HG03045 (cell line): ENCODE results near the gene SIRPB2.
A peak's percentile ranks its signal among the peaks of the same experiment; 100 is the strongest.

Experiments used
- ATAC-seq: cut with Tn5 transposase; IDR thresholded peaks from one replicate; pipeline ENCODE4 v1.9.1; 2021; ENCODE audit warnings: mild to moderate bottlenecking, moderate library complexity; ENCODE audit not compliant: unreplicated experiment

Gene SIRPB2

DNA sequence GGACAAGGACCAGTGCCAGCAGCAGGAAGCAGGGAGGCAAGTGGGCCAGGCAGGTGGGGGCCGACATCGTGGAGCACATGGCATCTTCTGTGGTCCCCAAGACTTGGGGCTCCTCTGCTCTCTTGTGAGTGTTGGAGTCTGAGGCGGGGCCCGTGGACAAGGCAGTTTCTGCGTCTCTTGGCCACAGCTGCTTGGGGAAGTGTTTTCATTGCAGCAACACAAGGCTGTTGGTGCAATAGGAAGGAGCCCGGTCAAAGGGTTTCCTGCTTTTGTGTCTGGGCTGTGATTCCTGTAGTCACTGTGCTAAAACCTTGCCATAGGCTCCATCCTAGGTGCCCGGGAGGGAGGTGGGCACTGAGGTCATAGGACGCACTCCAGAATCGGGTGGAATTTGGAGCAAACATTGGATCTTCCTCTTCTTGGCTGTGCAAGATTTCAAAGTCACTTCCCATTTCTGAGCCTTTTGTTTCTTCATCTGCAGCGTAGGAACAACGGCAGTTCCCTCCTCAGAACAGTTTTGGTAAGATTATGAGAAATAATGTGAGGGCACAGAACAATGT lies at the start of gene SIRPB2:
TSS of gene SIRPB2 (minus strand) at position 140 of the 560 bp plus-strand sequence. CDS start at position 79, 61 bp downstream.
- ATAC-seq, result no peak

DNA sequence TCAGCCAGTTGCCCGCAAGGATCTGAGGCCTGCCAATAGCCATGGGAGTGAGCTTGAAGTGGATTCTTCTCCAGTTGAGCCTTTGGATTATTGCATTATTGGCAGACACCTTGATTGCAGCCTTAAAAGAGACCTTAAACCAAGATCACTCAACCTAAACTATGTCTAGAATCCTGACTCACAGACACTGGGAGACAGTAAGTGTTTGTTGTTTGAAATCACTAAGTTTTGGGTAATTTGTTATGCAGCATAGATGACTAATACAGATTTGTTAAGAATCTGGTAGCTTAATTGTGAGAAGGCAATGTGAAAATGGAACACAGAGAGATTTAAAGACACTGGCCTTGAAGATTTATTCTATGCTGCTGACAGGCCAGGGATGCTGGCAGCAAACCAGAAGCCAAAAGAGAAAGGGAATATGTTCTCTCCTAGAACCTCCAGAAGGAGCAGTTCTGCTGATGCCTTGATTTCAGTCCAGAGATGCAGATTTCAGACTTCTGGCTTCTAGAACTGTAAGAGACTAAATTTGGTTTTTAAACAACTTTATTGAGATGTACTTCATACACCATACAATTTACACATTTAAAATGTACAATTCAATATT lies 48.7 kb upstream of the SIRPB2 start:
- ATAC-seq, result no peak

GRCh38 chr20:1538655-1539054 lies 47.4 kb upstream of the SIRPB2 start:
- ATAC-seq, result no peak

DNA sequence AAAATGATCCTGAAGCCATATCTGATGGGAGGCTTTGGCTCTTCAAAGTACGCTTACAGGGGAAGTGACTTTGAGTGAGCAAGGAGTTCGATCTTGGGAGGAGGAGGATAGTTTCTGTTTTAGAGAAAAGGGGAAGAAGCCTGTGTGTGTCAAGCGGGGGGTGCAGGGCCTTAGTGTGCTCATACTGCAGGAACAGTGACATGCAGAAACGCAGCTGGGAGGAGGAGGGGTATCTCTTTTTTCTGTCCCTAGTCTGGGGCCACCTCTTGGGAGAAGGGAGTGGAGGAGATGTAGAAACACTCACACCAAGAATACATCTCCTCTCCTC lies 46.5 kb upstream of the SIRPB2 start:
- no peak for ATAC-seq

DNA sequence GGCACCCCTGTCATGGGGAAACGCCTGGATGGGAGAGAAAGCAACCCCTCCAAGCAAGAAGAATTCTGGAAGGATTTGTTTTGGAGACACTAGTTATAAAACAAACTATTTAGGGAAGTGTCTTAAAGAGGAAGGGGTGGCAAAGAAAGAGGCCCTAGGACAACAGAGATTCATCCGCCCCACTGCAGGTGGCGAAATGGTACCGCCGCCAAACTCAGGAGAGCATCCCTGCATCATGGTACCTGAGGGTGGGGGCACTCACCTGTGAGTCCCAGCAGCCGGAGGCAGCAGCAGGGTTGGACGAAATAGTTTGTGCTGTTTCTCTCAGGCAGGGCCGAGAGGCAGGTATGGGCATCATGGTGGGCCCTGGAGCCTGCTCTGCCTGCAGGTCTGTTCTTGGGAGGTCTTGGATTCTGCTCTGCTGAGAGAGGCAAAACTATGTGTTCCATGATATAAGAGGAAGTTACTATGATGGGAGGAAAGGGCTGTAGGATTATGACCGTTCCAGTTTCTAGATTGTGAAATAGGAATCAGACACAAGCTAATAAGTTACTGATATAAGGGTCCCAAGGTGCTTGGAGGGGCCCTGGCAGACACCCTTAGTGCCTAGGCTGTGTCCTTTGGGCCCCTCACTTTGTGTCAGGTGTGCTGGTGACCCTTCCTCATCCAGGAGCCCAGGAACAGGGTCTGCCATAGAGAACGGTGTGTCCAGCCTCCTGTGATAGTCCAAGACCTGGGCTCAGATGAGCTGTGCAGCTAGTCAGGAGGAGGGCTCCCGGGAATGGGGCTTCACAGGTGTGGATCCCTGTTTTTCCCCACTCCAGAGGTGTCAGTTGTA lies 45.9 kb upstream of the SIRPB2 start:
- ATAC-seq, result no peak

DNA sequence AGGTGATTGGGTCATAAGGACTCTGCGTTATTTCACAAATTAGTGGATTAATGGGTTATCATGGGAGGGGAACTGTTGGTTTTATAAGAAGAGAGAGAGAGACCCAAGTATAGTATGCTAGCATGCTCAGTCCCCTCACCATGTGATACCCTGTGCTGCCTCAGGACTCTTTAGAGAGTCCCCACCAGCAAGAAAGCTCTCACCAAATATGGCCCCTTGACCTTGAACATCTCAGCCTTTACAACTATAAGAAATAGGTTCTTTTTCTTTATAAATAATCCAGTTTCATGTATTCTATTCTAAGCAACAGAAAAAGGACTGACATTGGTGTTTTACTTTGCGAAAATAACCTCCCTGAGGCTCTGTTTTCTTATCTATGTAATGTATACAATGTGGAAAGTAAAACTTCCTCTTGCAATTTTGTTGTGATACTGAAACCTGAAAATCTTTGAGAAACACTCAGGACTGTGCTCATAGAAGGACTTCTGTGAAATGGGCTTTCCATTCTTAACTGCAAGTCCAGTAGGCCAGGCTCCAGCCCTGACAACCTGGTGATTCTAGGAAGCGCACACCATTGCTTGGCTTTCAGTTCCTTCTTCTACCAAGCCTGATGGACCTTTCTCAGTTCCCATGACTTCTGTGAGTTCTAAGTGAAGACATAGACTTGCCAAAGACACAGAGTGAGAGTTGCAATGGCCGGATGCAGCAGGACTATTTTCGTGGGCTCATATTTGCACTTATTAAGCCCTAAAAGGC lies 44.4 kb upstream of the SIRPB2 start:
- ATAC-seq, result peak; percentile 80

GRCh38 chr20:1534526-1534925 lies 43.3 kb upstream of the SIRPB2 start:
- ATAC-seq, result no peak

DNA sequence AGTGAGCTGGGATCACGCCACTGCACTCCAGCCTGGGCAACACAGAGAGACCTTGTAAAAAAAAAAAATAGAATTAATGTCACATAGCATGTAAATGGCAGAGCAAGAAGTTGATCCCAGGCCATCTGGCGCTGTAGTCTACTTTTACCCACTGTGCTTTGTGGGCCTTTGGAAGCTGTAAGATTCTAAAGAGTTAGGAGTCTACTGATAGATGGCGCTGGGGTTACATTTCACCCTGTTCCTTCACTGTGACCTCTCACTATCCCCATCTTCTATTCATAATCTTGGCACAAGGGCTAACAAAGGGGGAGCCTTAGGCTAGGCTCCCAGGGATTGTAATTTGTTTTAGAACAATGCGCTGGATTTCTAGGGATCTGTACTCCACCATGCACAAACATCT lies 41.8 kb upstream of the SIRPB2 start:
- no peak for ATAC-seq

GRCh38 chr20:1528811-1529210 lies 37.6 kb upstream of the SIRPB2 start:
- ATAC-seq, result no peak

DNA sequence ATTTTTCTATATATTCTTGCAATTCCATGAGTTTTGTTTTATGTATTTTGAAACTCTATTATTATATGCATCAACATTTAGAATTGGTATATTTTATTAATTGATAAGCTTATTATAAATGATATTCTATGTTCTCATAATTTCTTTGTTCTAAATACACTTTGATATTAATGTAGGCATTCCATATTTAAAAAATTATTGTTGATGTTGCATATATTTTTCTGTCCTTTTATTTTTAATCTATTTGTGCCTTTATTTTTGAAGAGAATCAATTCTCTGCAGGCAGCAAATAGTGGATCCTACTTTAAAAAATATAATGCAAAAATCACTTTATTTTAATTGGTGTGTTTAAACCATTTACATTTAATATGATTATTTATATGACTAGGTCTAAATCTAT lies 36.7 kb upstream of the SIRPB2 start:
- ATAC-seq, result no peak

- no peak for ATAC-seq
Observed at GRCh38 chr20:1526896-1527295, 35.7 kb upstream of the SIRPB2 start.

DNA sequence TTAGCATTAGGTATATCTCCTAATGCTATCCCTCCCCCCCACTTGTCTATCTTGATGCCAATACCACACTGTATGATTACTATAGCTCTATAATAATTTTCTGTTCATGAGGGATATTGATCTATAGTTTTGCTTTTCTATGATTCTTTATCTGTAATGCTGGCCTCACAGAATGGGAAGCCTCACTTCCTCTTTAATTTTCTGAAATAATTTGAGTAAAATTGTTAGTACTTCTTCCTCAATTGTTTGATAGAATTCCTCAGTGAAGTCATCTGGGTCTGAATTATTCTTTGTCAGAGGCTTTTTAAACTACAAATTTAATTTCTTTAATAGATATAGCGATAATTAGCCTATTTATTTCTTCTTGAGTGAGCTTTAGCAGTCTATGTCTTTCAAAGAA lies 35.1 kb upstream of the SIRPB2 start:
- ATAC-seq, result no peak

- no peak for ATAC-seq
Observed at GRCh38 chr20:1524004-1524403, 32.8 kb upstream of the SIRPB2 start.

DNA sequence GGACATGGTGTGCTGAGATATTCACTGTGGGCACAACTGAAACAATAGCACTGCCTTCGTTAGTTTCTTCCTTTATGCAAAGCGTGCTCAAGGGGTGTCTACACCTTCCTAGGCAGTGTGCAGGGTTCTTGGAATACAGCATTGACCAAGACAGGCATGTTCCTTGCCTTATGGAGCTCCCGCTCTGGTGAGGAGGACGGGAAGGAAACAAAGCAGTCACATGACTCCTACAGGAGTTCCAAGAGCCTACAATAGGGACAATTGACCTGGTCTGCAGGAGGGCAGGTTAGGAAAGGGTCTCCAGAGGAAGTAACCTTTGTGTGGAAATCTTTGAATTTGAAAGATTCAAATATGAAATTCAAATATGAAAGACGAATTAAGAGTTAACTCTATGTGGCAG lies 25.8 kb upstream of the SIRPB2 start:
- no peak for ATAC-seq

- no peak for ATAC-seq
Observed at GRCh38 chr20:1513801-1514200, 22.6 kb upstream of the SIRPB2 start.

DNA sequence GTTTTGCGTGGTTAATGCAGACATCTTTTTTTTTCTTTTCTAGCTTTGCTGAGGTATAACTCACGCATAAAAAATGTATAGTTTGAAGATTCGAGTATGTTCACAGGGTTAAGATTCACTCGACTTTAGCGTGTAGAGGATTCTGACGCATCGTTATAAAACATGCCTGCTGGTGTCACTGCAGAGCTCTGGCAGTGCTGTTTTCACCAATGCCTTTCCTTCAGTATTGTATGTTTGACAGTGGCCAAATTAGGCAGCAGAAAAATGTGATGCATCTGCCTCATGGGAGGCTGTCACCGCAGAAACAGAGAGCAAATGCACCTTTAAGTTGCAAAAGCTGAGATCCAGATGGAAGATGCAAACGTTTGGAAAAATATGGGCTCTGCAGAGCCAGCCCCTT lies 18.0 kb upstream of the SIRPB2 start:
- ATAC-seq, result no peak

- ATAC-seq, result no peak
Observed at GRCh38 chr20:1508574-1508973, 17.4 kb upstream of the SIRPB2 start.

GRCh38 chr20:1507276-1507675 lies 16.1 kb upstream of the SIRPB2 start:
- no peak for ATAC-seq

DNA sequence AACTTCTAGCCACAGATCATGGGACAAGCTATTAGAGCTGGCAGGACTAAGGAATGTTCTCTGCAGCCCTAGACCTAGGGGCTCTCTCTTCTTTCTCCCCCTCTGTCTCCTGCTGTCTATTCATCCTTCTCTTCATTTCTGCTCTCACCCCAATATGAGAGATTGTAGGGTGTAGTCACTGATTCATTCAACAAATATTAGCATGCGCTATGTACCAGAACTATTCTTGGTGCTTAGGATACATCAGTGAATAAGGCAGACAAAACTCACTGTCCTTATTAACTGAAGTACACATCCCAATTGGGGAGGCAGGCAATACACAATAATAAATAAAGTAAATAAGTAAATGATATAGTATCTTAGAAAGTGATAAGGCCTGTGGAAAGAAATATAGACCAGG lies 14.7 kb upstream of the SIRPB2 start:
- ATAC-seq, result no peak

DNA sequence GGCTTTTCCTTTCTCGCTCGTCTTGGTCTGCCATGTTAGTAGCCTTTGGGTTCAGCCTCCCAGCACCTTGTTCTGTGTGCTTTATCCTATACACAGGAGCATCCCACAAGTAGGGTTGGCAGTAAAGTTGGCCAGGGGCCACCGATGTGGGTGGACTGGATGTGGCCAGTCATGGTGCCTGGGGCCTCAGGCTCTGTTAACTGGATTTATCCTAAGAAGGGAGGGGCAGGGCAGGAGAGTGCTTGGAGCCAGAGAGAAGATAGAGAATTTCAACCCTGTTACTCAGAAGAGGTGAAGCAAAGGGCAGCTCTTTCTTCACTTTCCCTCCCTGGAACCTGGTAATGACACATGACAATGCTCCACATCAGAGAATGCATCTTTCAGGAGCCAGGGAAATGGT lies 14.1 kb upstream of the SIRPB2 start:
- ATAC-seq, result no peak

DNA sequence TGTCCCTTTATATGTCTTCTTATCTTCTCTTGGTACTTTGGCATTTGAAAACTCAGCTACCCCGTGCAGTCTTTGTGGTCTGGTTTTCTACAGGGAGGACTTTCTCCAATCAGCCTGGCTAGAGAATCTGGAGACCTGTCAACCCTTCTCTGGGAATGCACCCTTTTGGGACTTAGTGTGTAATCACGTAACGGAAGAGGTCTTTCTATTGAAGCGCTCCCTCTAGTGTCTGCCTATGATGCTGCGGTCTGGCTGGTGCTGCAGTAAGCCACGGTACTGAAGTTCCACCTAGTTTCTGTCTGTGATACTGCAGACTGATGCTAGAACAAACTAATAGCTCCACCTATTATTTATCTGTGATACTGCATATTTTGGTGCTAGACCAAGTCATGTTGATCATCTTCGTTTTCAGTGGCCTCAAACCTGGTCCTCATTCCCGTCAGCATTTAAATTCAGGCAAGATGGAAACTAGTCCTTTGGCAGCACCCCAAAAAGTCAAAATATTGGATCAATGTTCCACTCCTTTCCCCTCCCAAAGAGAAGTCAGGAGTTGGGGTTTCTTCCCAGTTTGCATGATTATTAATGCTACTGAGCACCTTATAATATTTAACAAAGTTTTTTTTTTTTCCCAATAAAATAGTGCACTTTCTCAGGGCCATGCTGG lies 12.5 kb upstream of the SIRPB2 start:
- peak; percentile 84 for ATAC-seq
